ENCODE data around the gene CEP83.
"Not testable (repeated sequence)": the region's sequence is repeated elsewhere in the genome, so short reads cannot be mapped to it uniquely, and the experiment has no call there.

The CEP83 gene, protein sequence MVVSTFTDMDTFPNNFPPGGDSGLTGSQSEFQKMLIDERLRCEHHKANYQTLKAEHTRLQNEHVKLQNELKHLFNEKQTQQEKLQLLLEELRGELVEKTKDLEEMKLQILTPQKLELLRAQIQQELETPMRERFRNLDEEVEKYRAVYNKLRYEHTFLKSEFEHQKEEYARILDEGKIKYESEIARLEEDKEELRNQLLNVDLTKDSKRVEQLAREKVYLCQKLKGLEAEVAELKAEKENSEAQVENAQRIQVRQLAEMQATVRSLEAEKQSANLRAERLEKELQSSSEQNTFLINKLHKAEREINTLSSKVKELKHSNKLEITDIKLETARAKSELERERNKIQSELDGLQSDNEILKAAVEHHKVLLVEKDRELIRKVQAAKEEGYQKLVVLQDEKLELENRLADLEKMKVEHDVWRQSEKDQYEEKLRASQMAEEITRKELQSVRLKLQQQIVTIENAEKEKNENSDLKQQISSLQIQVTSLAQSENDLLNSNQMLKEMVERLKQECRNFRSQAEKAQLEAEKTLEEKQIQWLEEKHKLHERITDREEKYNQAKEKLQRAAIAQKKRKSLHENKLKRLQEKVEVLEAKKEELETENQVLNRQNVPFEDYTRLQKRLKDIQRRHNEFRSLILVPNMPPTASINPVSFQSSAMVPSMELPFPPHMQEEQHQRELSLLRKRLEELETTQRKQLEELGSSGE

GRCh38 chr12:94459728-94460615 lies at the start of gene CEP83:
CEP83 (minus strand) TSS chr12:94459867; CDS start chr12:94412490, 47,377 bp downstream.
- DNase-seq = peak; percentile 96

GRCh38 chr12:94509317-94509716 lies 49.6 kb upstream of the CEP83 start:
- no peak for DNase-seq

DNA sequence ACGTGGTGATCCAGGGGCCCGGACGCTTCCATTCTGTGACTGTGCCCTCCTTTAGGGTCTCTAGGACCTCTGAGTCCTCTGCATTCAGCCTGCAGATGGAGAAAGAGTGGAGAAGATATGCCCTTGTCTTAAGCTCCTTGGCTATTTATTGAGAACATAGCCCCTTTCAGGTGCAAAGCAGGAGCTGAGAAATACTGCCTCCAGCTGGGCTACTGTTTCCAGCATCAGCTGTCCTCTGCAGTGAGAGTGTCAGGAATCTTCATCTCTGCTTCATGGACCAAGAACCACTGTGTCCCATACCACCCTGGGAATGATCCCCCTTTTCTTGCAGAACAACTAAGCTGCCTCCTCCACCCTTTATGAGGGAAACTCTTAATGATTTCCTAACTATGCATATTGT lies 47.8 kb upstream of the CEP83 start:
- DNase-seq = no peak

DNA sequence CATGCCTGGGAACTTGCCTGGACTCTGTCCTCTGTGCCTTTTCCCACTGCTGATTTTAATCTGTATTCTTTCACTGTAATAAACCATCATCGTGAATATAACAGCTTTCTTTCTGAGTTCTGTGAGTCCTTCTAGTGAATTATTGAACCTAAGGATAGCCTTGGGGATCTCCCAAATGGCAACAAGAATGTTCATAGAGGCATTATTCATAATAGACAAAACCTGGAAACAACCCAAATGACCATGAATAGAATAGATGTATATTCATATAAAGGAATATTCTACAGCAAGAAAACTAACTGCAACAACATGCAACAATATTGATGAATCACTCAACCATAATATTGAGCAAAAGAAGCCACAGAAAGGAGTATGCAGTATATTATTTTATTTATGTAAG lies 44.7 kb upstream of the CEP83 start:
- DNase-seq = no peak

DNA sequence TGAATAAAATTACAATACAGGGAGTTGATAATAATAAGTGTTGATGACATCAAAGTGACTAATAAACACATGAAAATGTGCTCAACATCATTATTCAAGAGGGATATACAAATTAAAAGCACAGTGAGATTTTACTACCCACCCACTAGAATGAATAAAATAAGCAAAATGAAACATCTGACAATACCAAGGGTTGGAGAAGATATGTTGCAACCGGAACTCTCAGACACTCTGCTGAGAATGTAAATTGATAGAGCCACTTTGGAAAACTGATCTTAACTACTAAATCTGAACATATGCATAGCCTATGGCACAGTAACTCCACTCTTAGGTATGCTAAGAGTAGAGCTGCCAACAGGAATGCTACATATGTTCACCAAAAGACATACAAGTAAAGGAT lies 44.0 kb upstream of the CEP83 start:
- DNase-seq = no peak

GRCh38 chr12:94500831-94501567 lies 41.3 kb upstream of the CEP83 start:
- no peak for DNase-seq

DNA sequence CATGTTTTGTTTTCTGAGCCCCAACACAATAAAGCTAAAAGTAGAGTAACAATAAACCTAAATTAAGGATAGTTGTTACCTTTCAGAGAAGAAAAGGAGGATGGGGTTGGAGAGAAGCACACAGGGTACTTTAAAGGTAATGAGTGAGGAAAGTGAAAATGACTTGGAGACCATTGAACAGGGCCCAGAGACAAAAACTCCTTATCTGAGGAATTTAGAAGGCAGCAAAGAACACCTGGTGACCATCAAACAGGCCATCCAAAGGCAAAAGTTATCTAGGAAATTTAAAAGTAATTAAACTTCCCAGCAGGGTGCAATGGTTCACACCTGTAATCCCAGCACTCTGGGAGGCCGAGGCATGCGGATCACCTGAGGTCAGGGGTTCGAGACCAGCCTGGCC lies 39.0 kb upstream of the CEP83 start:
- DNase-seq = no peak

DNA sequence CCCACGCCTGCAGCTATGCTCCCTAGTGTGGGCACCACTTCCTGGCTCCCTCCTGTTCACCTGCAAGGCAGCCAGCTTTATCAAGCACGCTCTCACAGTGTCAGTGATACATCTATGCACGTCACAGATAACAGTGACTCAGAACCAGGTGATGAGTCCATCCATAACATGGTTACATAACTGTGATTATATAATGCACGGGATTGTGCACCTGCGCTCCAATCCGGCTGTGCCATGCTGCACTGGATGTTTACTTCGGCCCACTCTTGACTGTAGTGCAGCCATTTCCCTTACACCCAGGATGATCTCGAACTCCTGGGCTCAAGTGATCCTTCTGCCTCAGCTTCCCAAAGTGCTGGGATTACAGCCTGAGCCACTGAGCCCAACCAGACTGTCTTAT lies 38.4 kb upstream of the CEP83 start:
- DNase-seq = no peak

- no peak for DNase-seq
These were observed 35.9 kb upstream of the CEP83 start for GRCh38 chr12:94495445-94496115.

GRCh38 chr12:94491489-94491888 lies 31.8 kb upstream of the CEP83 start:
- DNase-seq = no peak

DNA sequence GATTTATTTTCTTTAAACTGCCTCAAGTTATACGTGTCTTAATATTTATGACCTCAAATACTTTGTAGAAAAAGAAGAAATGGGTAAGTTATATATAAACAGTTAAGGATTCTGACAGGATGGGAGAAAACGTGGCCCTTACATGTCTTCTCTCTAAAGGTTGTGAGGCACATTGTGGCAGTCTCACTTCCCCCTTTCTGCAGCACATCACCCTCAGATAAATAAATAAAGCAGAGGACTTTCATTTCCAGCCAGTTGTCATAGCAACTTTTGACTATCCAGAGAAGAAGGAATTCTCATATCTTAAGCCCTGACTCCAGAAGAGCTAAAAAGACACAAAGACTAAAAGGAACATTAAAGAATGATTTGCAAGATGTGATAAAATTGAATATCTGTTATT lies 28.8 kb upstream of the CEP83 start:
- no peak for DNase-seq

GRCh38 chr12:94481734-94482133 lies 22.1 kb upstream of the CEP83 start:
- no peak for DNase-seq

DNA sequence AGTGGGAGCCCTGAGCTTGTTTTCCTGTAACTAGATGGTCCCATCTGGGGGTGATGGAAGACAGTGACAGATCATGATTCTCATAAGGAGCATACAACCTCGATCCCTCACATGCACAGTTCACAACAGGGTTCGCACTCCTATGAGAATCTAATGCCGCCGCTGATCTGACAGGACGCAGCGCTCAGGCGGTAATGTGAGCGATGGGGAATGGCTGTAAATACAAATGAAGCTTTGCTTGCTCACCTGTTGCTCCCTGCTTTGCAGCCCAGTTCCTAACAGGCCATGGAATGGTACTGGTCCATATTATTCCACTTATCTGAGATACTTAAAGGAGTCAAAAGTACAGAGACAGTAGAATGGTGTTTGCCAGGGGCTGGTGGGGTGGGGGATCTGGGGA lies 9.9 kb upstream of the CEP83 start:
- no peak for DNase-seq

GRCh38 chr12:94460616-94460959 lies 921 bp upstream of the CEP83 start:
- DNase-seq = no peak

DNA sequence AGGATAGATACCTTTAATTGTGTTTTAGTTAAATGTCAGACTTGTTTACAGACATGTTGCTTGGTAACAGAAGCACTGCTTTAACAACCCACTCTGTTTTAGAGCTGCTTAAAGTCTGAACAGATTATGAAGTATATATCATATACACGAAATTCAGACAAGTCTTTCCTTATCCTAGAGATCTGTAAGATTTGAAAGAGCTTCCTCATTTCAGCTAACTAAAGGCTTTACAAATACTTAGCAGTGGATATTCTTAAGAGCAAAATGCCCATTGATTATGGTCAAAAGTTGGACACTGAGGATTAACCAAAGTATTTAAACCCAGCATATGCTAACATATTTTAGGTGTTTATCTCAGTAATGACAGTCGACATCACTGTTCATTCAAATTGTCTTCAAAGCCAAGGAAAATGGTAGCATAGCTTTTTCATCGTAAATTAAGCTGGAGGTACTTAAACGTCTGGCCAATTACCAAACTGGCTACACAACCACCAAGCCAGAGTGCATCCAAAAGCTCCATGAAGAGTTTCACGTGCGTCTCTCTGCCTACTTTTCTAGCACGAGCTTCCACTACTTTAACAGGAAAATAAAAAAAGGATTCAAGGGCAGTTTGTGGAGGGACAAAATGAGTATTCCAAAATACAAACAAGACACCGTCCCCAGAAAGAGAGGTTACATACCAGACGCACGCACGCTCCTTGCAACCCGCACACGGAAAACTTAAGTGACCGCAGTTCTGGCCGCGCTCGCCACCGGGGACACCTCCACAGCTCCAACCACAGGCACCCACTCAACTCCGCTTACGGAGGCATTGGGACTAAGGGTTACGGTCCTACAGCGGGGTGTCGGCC lies 565 bp downstream of the CEP83 start:
- no peak for DNase-seq

DNA sequence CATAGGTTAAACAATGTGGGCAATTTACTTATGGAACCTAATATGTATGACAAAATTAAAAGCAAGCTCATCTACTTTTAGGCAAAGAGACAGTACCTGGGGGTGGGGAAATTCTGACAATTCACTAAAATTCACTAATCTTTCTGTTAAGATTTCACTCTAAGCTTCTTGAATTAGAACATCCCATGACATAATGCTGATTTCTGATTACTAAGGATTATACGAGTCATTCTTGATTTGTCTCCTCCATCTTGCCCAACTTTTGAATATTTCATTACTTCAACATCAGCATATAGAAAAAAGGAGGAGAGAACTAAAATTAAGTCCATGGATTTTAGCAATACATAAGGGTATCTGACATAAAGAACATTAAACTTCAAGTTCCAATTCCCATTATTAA lies 2.4 kb downstream of the CEP83 start:
- no peak for DNase-seq

- DNase-seq = not testable (repeated sequence)
These were observed 5.3 kb downstream of the CEP83 start for GRCh38 chr12:94454318-94454717.

DNA sequence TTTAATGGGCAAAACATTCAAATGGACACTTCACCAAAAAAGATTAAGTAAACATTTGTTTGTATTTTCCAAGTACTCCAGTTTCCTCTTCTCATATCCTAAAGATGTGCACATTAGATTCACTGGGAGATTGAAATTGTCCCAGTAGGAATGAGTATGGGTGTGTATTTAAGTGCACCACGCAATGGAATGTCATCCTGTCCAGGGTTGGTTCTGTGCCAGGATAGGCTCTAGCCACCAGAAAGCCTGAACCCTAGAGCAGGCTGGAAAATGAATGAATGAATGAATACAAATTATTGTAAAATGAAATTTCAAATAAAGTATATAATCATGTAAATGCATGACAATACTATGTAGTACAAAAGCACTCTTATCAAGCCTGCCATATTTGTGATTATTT lies 14.0 kb downstream of the CEP83 start:
- DNase-seq = no peak

- no peak for DNase-seq
These were observed 22.4 kb downstream of the CEP83 start for GRCh38 chr12:94437303-94437702.

DNA sequence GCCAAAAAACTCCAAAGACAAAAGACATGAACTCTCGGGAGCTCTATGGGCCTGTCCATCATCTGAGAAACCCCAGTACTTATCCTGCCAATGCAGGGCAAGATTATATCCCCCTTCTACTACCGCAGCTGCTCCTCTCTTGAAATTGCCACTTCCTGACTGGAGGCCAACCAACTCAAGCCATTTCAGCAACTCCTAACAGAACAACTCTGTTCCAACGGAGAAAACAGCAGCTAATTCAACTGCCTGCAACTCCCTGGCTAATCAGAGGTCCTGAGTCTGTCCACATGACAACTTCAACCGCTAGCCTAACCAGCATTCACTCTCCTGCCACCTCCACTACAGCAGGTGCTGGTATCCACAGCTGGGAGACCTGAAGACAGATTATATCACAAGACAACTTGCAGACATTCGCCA lies 24.1 kb downstream of the CEP83 start:
- DNase-seq = peak; percentile 8

GRCh38 chr12:94434171-94434570 lies 25.5 kb downstream of the CEP83 start:
- DNase-seq = no peak
